ENCODE measurements around the gene PGAP3. TPM values are rescaled to one million over a fixed set of nuclear protein-coding genes. Genes with fewer than 3 reads are reported as not detected.

PGAP3 gene
- total and polyA plus RNA-seq, 7 donors, result 1.4 to 7.9 (median 4.5) TPM

DNA sequence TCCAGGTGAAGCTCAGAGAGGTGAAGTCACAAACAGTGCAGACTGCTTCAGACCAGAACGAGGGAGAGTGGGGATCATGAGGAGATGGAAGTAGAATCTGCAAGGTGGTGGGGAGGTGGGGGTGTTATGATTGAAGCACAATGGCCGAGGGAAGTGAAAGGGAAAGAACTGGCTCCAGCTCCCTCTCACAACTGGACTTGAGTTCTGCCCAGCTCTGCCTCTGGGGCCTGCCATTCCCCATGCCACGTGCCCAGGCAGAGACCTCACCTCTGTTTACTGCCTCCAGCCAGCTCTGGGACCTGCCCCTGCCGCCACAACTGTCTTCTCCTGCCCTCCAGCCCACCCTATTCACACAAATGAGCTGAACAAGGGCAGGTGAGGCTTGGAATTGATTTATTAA lies 17.1 kb downstream of the PGAP3 start:
- no peak for TF ChIP-seq CTCF (IDR thresholded peaks at IDR 0.05)
- ATAC-seq (no peak), DNase-seq (peak in 1 of 2 donors; percentile 27)
- Histone ChIP-seq H3K4me3 (no peak overlapping the region), H3K4me1 (peaks cover 35% of the 10 kb centered on the region), H3K9me3 (no peaks in the 10 kb centered on the region), H3K36me3 (ENCODE audit: insufficient read depth in 1 of 2, low read depth in 1 of 2) (no peaks in the 10 kb centered on the region), H3K27ac (peak overlapping the region; percentile 96), H3K27me3 (ENCODE audit: insufficient read depth in 3 of 3, low read length in 2 of 3) (no peaks in the 10 kb centered on the region)
- intact Hi-C loops (cut with DNase I), result loop anchor here (2.0 to 5.0 kb wide), 4 partner anchors 33 to 62 kb away; partner anchors contain the start of genes MIEN1 (in 1 of the 2) and STARD3 (in 1 of the 2)
- 27 to 47% (median 32%) methylated on average over 4 of the region's 4 CpGs for WGBS, 3 donors

DNA sequence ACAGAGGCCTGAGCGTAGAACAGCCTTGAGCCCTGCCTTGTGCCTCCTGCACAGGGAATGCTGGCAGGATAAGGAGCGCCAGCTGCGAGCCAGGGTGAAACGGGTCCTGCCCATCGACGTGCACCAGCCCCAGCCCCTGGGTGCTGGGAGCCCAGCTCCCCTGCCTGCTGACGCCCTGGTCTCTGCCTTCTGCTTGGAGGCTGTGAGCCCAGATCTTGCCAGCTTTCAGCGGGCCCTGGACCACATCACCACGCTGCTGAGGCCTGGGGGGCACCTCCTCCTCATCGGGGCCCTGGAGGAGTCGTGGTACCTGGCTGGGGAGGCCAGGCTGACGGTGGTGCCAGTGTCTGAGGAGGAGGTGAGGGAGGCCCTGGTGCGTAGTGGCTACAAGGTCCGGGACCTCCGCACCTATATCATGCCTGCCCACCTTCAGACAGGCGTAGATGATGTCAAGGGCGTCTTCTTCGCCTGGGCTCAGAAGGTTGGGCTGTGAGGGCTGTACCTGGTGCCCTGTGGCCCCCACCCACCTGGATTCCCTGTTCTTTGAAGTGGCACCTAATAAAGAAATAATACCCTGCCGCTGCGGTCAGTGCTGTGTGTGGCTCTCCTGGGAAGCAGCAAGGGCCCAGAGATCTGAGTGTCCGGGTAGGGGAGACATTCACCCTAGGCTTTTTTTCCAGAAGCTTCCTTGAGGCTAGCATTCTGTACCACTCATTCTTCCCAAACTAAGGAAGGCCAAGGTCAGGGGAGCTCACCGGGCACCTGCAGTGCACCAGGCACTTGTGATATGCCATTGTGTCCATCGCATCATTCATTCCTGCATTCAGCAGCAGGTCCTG lies 17.7 kb downstream of the PGAP3 start:
- Histone ChIP-seq H3K4me3 (no peak overlapping the region), H3K27me3 (ENCODE audit: insufficient read depth in 3 of 3, low read length in 2 of 3) (no peaks in the 10 kb centered on the region), H3K36me3 (ENCODE audit: insufficient read depth in 1 of 2, low read depth in 1 of 2) (no peaks in the 10 kb centered on the region), H3K27ac (peak overlapping the region; percentile 96), H3K4me1 (peaks cover 33% of the 10 kb centered on the region), H3K9me3 (no peaks in the 10 kb centered on the region)
- intact Hi-C loops (cut with DNase I), result loop anchor here (2.0 to 5.0 kb wide), 4 partner anchors 33 to 62 kb away; partner anchors contain the start of genes MIEN1 (in 1 of the 2) and STARD3 (in 1 of the 2)
- no peak for TF ChIP-seq CTCF (IDR thresholded peaks at IDR 0.05)
- 70 to 84% (median 70%) methylated on average over 23 of the region's 23 CpGs for WGBS, 3 donors
- ATAC-seq (no peak), DNase-seq (peak in 1 of 2 donors; percentile 56)

GRCh38 chr17:39667945-39668924 lies 19.6 kb downstream of the PGAP3 start, which contains the start of gene PNMT:
Gene PNMT, plus strand, starts transcription at chr17:39668453. Its CDS starts 23 bp downstream, at chr17:39668476.
- peak; percentile 12 to 20 (median 14) for ATAC-seq
- Histone ChIP-seq H3K4me3 (peak within 1 kb of the TSS; percentile 79), H3K4me1 (peaks cover 42% of the 10 kb centered on the region), H3K36me3 (ENCODE audit: insufficient read depth in 1 of 2, low read depth in 1 of 2) (no peaks in the 10 kb centered on the region), H3K9me3 (no peaks in the 10 kb centered on the region), H3K27me3 (ENCODE audit: insufficient read depth in 3 of 3, low read length in 2 of 3) (no peaks in the 10 kb centered on the region), H3K27ac (peak within 1 kb of the TSS; percentile 96)
- peak; percentile 63 for TF ChIP-seq CTCF (IDR thresholded peaks at IDR 0.05)
- intact Hi-C loops (cut with DNase I), result no loop called here
- peak; percentile 82 to 90 for DNase-seq
- 3 to 5% (median 4%) methylated on average over 45 to 85 of the region's 85 CpGs for WGBS, 3 donors

DNA sequence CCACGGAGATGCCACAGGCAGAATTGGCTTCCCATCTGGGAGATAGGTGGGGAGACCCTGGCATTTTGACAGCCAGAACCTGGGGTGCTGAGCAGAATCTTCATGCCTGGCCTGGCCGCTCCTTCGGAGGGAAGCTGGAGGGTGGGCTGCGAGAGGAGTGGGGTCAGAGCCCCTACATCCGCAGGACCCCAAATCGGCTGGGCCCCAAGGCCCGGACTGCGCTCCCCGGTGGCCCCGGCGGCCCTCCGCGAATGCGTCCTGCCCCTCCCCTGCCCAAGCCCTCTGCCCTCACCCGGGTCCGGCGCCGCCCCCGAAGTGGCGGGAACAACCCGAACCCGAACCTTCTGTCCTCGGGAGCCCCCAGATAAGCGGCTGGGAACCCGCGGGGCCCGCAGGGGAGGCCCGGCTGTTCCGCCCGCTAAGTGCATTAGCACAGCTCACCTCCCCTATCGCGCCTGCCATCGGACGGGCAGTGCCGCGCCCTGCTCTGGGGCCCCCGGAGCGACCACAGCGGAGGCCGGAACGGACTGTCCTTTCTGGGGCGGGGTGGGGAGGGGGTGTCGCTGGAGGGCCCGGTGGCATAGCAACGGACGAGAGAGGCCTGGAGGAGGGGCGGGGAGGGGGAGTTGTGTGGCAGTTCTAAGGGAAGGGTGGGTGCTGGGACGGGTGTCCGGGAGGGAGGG lies 20.5 kb downstream of the PGAP3 start:
- Histone ChIP-seq H3K36me3 (ENCODE audit: insufficient read depth in 1 of 2, low read depth in 1 of 2) (no peaks in the 10 kb centered on the region), H3K27ac (peak overlapping the region; percentile 96), H3K27me3 (ENCODE audit: insufficient read depth in 3 of 3, low read length in 2 of 3) (no peaks in the 10 kb centered on the region), H3K4me1 (peaks cover 50% of the 10 kb centered on the region), H3K4me3 (peak overlapping the region; percentile 79), H3K9me3 (no peaks in the 10 kb centered on the region)
- ATAC-seq (peak in 3 of 4 donors; percentile 9 to 26 (median 18)), DNase-seq (peak in 1 of 2 donors; percentile 88)
- WGBS, 3 donors, result 1 to 3% (median 3%) methylated on average over 43 to 49 of the region's 49 CpGs
- intact Hi-C loops (cut with DNase I), result no loop called here
- no peak for TF ChIP-seq CTCF (IDR thresholded peaks at IDR 0.05)

All from psoas muscle (tissue), 8 donors.